Fibroblast of skin of scalp (primary cell): Measurements from ENCODE around the gene UXT. TPM values are rescaled to one million over a fixed set of nuclear protein-coding genes. Genes with fewer than 3 reads are reported as not detected.
"Not testable (repeated sequence)": the region's sequence is repeated elsewhere in the genome, so short reads cannot be mapped to it uniquely, and the experiment has no call there.

Experiments used
- DNase-seq: peaks from one replicate; pipeline ENCODE4 v3.0.0-alpha.2; 2013
- polyA plus RNA-seq, 2 experiments: library from polyadenylated mRNA; unstranded; fragments of 120-200 nt; gene quantifications; one replicate each; pipeline ENCODE4 v1.2.1, GENCODE V29; 2013; ENCODE audit not compliant: insufficient read length in 2 of 2

Gene UXT
- 110 TPM for polyA plus RNA-seq (2013, experiment 1 of 2; ENCODE audit: insufficient read length)
- polyA plus RNA-seq (2013, experiment 2 of 2; ENCODE audit: insufficient read length), result 105 TPM

- peak; percentile 98 for DNase-seq
Measured at GRCh38 chrX:47658684-47659420, at the start of gene UXT. UXT (minus strand) TSS chrX:47659180; CDS start chrX:47658927, 253 bp downstream.

- no peak for DNase-seq
Measured at GRCh38 chrX:47707031-47707780, 48.2 kb upstream of the UXT start.

GRCh38 chrX:47706575-47706974, 47.6 kb upstream of the UXT start:
- peak; percentile 57 for DNase-seq

- DNase-seq, result no peak
Measured at GRCh38 chrX:47704736-47705135, 45.8 kb upstream of the UXT start.

- DNase-seq, result no peak
Measured at GRCh38 chrX:47697181-47697580, 38.2 kb upstream of the UXT start.

GRCh38 chrX:47690175-47690574, 31.2 kb upstream of the UXT start:
- DNase-seq, result peak; percentile 10

- DNase-seq, result no peak
Measured at GRCh38 chrX:47687263-47687662, 28.3 kb upstream of the UXT start.

- DNase-seq, result no peak
Measured at GRCh38 chrX:47683829-47684205, 24.8 kb upstream of the UXT start.

- no peak for DNase-seq
Measured at GRCh38 chrX:47683184-47683828, 24.3 kb upstream of the UXT start.

GRCh38 chrX:47675959-47676859, 17.2 kb upstream of the UXT start:
- not testable (repeated sequence) for DNase-seq

- no peak for DNase-seq
Measured at GRCh38 chrX:47674776-47675175, 15.8 kb upstream of the UXT start.

GRCh38 chrX:47665797-47666196, 6.8 kb upstream of the UXT start:
- DNase-seq, result not testable (repeated sequence)

GRCh38 chrX:47664737-47665136, 5.8 kb upstream of the UXT start:
- DNase-seq, result no peak

- peak; percentile 96 for DNase-seq
Measured at GRCh38 chrX:47662144-47662657, 3.2 kb upstream of the UXT start.

- DNase-seq, result no peak
Measured at GRCh38 chrX:47661539-47661938, 2.6 kb upstream of the UXT start.

GRCh38 chrX:47659421-47659726, 394 bp upstream of the UXT start:
- no peak for DNase-seq

GRCh38 chrX:47658301-47658683, 688 bp downstream of the UXT start:
- DNase-seq, result no peak

- DNase-seq, result no peak
Measured at GRCh38 chrX:47651043-47651905, 7.7 kb downstream of the UXT start.

- peak; percentile 99 for DNase-seq
Measured at GRCh38 chrX:47650164-47651042, 8.6 kb downstream of the UXT start, which contains the start of gene ELK1. ELK1 (minus strand) TSS chrX:47650563; CDS start chrX:47641441, 9,122 bp downstream.

- no peak for DNase-seq
Measured at GRCh38 chrX:47649781-47650163, 9.2 kb downstream of the UXT start.
